GM23248 (cell line): ENCODE measurements around the gene PARVA.

ENCODE experiments used
- EZH2 ChIP-seq: fragments of 200-600 bp; sonication (generic); IDR thresholded peaks from 2 replicates; pipeline ENCODE4 v1.6.1; 2018; ENCODE audit warnings: antibody characterized with exemption, mild to moderate bottlenecking; ENCODE audit not compliant: insufficient read depth, poor library complexity, severe bottlenecking
- EZH2phosphoT487 ChIP-seq: fragments of 200-600 bp; sonication (generic); IDR thresholded peaks from 2 replicates; pipeline ENCODE4 v1.6.1; 2018; ENCODE audit warnings: antibody characterized with exemption, moderate library complexity, mild to moderate bottlenecking, low read depth; ENCODE audit not compliant: insufficient read depth

DNA sequence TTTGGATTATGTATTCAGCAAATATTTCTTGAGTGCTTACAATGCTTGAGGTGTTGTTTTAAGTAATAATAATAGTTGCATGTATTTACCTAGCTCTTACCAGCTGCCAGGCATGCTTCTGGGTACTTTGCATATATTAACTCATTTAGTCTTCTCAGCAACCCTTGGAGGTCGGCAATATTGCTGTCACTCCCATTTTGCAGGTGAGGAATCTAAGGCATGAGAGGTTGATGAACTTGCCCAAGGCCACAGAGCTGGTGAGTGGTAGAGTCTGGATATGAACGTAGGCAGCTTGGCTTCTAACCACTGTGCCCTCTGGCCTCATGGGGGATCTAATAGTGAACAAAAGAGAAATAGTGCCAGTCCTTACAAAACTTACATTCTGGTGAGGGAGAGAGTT, 92.9 kb downstream of the PARVA start:
- TF ChIP-seq EZH2: no peak
- no peak for TF ChIP-seq EZH2phosphoT487
